Thyroid gland (tissue), 4 donors: Measurements from ENCODE around the gene THAP12.

Experiments
- POLR2A ChIP-seq, 2 donors: fragments of 450-650 bp; IDR thresholded peaks; one replicate each; pipeline ENCODE4 v1.6.1; 2017; ENCODE audit warnings: antibody characterized with exemption in 2 of 2, mild to moderate bottlenecking in 2 of 2, moderate library complexity in 1 of 2
- TF ChIP-seq, protein P1 (sequence below), 6 experiments: fragments of 200-600 bp in 3 of 6; fragments of 450-650 bp in 3 of 6; sonication (generic) in 3 of 6; IDR thresholded peaks; one replicate each; pipeline ENCODE4 v1.5.1; 2016 to 2019; ENCODE audit warnings: antibody characterized with exemption in 6 of 6, mild to moderate bottlenecking in 2 of 6, inconsistent platforms in 1 of 6, moderate library complexity in 1 of 6

DNA sequence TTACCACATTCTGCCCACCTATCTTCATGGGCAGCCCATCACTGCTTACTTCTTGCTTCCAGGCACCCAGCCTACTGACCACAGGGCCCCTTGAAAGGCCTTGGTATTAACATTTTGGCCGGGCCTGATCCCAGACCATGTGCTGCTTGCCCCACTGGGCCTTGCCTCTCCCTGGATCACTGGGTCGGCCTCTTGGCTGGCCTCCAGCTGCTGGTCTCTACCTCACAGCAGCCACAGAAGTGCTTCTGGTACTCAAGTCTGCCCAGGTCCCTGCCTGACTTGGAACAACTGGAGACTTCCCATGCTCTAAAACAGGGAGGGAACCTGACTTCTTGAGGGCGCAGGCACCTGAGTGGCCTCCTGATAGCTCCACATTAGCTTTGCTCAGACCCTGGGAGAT, 63.6 kb downstream of the THAP12 start:
- TF ChIP-seq, protein P1, sequence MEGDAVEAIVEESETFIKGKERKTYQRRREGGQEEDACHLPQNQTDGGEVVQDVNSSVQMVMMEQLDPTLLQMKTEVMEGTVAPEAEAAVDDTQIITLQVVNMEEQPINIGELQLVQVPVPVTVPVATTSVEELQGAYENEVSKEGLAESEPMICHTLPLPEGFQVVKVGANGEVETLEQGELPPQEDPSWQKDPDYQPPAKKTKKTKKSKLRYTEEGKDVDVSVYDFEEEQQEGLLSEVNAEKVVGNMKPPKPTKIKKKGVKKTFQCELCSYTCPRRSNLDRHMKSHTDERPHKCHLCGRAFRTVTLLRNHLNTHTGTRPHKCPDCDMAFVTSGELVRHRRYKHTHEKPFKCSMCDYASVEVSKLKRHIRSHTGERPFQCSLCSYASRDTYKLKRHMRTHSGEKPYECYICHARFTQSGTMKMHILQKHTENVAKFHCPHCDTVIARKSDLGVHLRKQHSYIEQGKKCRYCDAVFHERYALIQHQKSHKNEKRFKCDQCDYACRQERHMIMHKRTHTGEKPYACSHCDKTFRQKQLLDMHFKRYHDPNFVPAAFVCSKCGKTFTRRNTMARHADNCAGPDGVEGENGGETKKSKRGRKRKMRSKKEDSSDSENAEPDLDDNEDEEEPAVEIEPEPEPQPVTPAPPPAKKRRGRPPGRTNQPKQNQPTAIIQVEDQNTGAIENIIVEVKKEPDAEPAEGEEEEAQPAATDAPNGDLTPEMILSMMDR (IDR thresholded peaks at IDR 0.05): no peak
- no peak for TF ChIP-seq POLR2A (IDR thresholded peaks at IDR 0.05)
